HepG2 (cell line): ENCODE results near the gene RPL18. TPM values are rescaled to one million over a fixed set of nuclear protein-coding genes. Genes with fewer than 3 reads are reported as not detected.
A peak's percentile ranks its signal among the peaks of the same experiment; 100 is the strongest.

Source experiments
- NFRKB ChIP-seq: fragments of 450-650 bp; IDR thresholded peaks from 2 replicates; pipeline ENCODE4 v1.6.1; 2017
- POLR2A ChIP-seq, 2 experiments: IDR thresholded peaks; 2 replicates each; pipeline ENCODE4 v1.6.1; 2011; ENCODE audit warnings: low read depth in 2 of 2, low read length in 2 of 2, mild to moderate bottlenecking in 1 of 2, moderate library complexity in 1 of 2; ENCODE audit not compliant: insufficient read depth in 1 of 2
- SNRNP70 ChIP-seq: fragments of 200-400 bp; formaldehyde crosslinking; IDR thresholded peaks from 2 replicates; pipeline ENCODE4 v1.6.1; 2017; ENCODE audit warnings: mild to moderate bottlenecking, low read depth, low read length, moderate library complexity
- SRSF9 ChIP-seq: fragments of 200-400 bp; formaldehyde crosslinking; IDR thresholded peaks from 2 replicates; pipeline ENCODE4 v1.6.1; 2018; ENCODE audit warnings: borderline replicate concordance, mild to moderate bottlenecking, low read depth, low read length; ENCODE audit not compliant: insufficient read depth, poor library complexity, severe bottlenecking
- TGIF2 ChIP-seq: IDR thresholded peaks from 2 replicates; pipeline ENCODE4 v1.6.1; 2016; ENCODE audit warnings: control low read depth, missing compliant biosample characterization
- TMF1 ChIP-seq: sonication (generic); formaldehyde crosslinking; IDR thresholded peaks from 2 replicates; pipeline ENCODE4 v1.8.1; 2022; ENCODE audit warnings: low read depth, missing genetic modification reagents
- TOPORS ChIP-seq: sonication (generic); formaldehyde crosslinking; IDR thresholded peaks from 2 replicates; pipeline ENCODE4 v1.8.0; 2023; ENCODE audit warnings: mild to moderate bottlenecking, missing genetic modification reagents
- ZBTB7A ChIP-seq: sonication (generic); formaldehyde crosslinking; IDR thresholded peaks from 2 replicates; pipeline ENCODE4 v1.8.0; 2022; ENCODE audit warnings: mild to moderate bottlenecking, missing genetic modification reagents
- ZC3H13 ChIP-seq: sonication (generic); formaldehyde crosslinking; IDR thresholded peaks from 2 replicates; pipeline ENCODE4 v1.8.1; 2023; ENCODE audit warnings: mild to moderate bottlenecking, missing genetic modification reagents, moderate library complexity
- ZMYM2 ChIP-seq: sonication (generic); formaldehyde crosslinking; IDR thresholded peaks from 2 replicates; pipeline ENCODE4 v1.8.0; 2022; ENCODE audit warnings: mild to moderate bottlenecking, missing genetic modification reagents
- ZNF138 ChIP-seq: sonication (generic); formaldehyde crosslinking; IDR thresholded peaks from 2 replicates; pipeline ENCODE4 v1.5.0; 2020; ENCODE audit warnings: mild to moderate bottlenecking, low read depth, missing genetic modification reagents
- ZNF333 ChIP-seq: sonication (generic); formaldehyde crosslinking; IDR thresholded peaks from 2 replicates; pipeline ENCODE4 v1.4.0; 2020; ENCODE audit warnings: mild to moderate bottlenecking, missing genetic modification reagents, borderline replicate concordance
- ZNF574 ChIP-seq: sonication (generic); formaldehyde crosslinking; IDR thresholded peaks from 2 replicates; pipeline ENCODE4 v1.4.0; 2020; ENCODE audit warnings: missing genetic modification reagents
- ZNF629 ChIP-seq: sonication (generic); formaldehyde crosslinking; conservative IDR thresholded peaks from 2 replicates; pipeline ENCODE4 v1.5.0; 2020; ENCODE audit warnings: missing genetic modification reagents
- ZNF768 ChIP-seq: sonication (generic); formaldehyde crosslinking; IDR thresholded peaks from 2 replicates; pipeline ENCODE4 v1.4.0; 2020; ENCODE audit warnings: missing genetic modification reagents
- ZNF784 ChIP-seq: sonication (generic); formaldehyde crosslinking; IDR thresholded peaks from 2 replicates; pipeline ENCODE4 v1.5.1; 2020; ENCODE audit warnings: missing genetic modification reagents, mild to moderate bottlenecking, borderline replicate concordance
- polyA plus RNA-seq, 8 experiments: library from polyadenylated mRNA; depleted of rRNA in 3 of 8; stranded (reverse) in 7 of 8; unstranded in 1 of 8; fragments of >200 nt; fragmentation: Illumina TruSeq in 4 of 8; extraction: Trizol in 4 of 8; gene quantifications; 2 replicates each; pipeline versions ENCODE4 v1.2.1 to v1.2.3, GENCODE V29; 2011 to 2016; ENCODE audit warnings: low read depth in 4 of 8, missing spikeins in 1 of 8, mixed read lengths in 1 of 8; ENCODE audit not compliant: insufficient read depth in 1 of 8
- total RNA-seq, 5 experiments: library from RNA; depleted of rRNA; stranded (reverse); fragments of >200 nt; fragmentation: Illumina TruSeq; extraction: Trizol; gene quantifications; 2 replicates each; pipeline ENCODE4 v1.2.3, GENCODE V29; 2016; ENCODE audit warnings: low read depth in 1 of 5
- TF ChIP-seq, protein P1 (sequence below): sonication (generic); formaldehyde crosslinking; IDR thresholded peaks from 2 replicates; pipeline ENCODE4 v1.5.0; 2020; ENCODE audit warnings: mild to moderate bottlenecking, missing genetic modification reagents, borderline replicate concordance
- TF ChIP-seq, protein P2 (sequence below): sonication (generic); formaldehyde crosslinking; IDR thresholded peaks from 2 replicates; pipeline ENCODE4 v1.4.0; 2020; ENCODE audit warnings: missing genetic modification reagents

Gene RPL18
- total and polyA plus RNA-seq, 2 of the 13 experiments (the other 11 are each of a cell fraction or from before 2014, with no cell fraction given) = 1,485 to 1,639 TPM

DNA sequence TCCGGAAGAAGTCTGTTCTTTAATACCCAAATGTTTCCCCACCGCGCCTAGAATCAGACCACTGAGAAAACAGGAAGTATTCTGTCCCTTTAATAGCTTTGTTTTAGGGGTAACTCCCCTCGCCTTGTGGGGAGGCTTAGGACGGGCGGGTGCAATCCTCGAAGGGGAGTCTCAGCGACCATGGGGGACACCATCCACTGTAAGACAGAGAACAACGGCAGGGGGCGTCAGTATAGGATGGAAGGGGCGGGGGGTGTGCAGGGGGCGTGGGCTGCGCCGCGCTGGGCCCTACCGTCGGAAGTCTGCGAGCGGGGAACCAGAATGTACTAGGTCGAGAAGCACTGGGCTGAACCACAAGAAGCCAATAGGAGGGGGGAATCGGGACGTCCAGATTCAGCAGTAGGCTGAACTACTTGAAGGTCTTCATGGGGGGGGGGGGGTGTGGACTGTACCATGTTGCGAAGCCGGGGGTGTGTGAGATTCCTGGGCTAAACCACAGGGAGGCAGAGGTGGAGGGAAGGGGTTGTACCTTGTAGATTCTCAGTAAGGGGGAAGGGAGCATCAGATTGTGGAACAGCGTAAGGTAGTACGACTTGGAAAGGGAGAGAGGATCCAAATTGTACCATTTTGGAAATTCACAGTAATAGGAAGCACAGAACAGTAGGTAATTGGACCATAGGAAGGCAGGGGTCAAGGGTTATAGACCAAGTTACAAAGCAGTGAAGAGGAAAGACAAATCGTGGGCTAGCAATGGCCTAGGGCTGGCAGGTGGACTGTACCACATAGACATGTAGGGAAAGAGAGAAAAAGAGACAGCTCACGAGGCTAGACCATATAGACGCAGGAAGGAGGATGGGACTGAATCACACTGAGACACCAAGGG lies 19.2 kb upstream of the RPL18 start (continued):
- TF ChIP-seq ZNF138 (CRISPR knock-in tag) (no peak), ZNF784 (CRISPR knock-in tag) (no peak), TGIF2 (CRISPR knock-in tag) (peak; percentile 33; the same call in 1 of the 2 replicates), TMF1 (CRISPR knock-in tag) (no peak), SNRNP70 (no peak), ZNF574 (0 out of 2 replicates have a peak, but pooled peaks have one; percentile 16), NFRKB (no peak), ZC3H13 (CRISPR knock-in tag) (0 out of 2 replicates have a peak, but pooled peaks have one; percentile 6), TOPORS (no peak), ZBTB7A (CRISPR knock-in tag) (no peak), POLR2A (IDR thresholded peaks at IDR 0.05; ENCODE audit: insufficient read depth in 1 of 2, low read depth in 2 of 2, low read length in 2 of 2) (peak in 1 of 2 experiments; percentile 46; a peak in 2 of 4 replicates), ZNF333 (CRISPR knock-in tag) (no peak), ZMYM2 (CRISPR knock-in tag) (0 out of 2 replicates have a peak, but pooled peaks have one; percentile 34), SRSF9 (no peak), ZNF768 (no peak), ZNF629 (CRISPR knock-in tag) (no peak)
- TF ChIP-seq, protein P1, sequence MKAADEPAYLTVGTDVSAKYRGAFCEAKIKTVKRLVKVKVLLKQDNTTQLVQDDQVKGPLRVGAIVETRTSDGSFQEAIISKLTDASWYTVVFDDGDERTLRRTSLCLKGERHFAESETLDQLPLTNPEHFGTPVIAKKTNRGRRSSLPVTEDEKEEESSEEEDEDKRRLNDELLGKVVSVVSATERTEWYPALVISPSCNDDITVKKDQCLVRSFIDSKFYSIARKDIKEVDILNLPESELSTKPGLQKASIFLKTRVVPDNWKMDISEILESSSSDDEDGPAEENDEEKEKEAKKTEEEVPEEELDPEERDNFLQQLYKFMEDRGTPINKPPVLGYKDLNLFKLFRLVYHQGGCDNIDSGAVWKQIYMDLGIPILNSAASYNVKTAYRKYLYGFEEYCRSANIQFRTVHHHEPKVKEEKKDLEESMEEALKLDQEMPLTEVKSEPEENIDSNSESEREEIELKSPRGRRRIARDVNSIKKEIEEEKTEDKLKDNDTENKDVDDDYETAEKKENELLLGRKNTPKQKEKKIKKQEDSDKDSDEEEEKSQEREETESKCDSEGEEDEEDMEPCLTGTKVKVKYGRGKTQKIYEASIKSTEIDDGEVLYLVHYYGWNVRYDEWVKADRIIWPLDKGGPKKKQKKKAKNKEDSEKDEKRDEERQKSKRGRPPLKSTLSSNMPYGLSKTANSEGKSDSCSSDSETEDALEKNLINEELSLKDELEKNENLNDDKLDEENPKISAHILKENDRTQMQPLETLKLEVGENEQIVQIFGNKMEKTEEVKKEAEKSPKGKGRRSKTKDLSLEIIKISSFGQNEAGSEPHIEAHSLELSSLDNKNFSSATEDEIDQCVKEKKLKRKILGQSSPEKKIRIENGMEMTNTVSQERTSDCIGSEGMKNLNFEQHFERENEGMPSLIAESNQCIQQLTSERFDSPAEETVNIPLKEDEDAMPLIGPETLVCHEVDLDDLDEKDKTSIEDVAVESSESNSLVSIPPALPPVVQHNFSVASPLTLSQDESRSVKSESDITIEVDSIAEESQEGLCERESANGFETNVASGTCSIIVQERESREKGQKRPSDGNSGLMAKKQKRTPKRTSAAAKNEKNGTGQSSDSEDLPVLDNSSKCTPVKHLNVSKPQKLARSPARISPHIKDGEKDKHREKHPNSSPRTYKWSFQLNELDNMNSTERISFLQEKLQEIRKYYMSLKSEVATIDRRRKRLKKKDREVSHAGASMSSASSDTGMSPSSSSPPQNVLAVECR (CRISPR knock-in tag) = peak; percentile 15
- TF ChIP-seq, protein P2, sequence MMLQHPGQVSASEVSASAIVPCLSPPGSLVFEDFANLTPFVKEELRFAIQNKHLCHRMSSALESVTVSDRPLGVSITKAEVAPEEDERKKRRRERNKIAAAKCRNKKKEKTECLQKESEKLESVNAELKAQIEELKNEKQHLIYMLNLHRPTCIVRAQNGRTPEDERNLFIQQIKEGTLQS (CRISPR knock-in tag) = no peak
